NOMO-1 treated with DMSO at 0.1 percent for 48 hours (cell line): Measurements from ENCODE around the gene UNC5CL.

Source experiments
- DNase-seq: peaks from one replicate; lab custom pipeline; 2025; ENCODE audit not compliant: unreplicated experiment; lab: John Stamatoyannopoulos, UW

The UNC5CL gene

GRCh38 chr6:41064841-41065240, 25.8 kb upstream of the UNC5CL start:
- DNase-seq, result no peak

DNA sequence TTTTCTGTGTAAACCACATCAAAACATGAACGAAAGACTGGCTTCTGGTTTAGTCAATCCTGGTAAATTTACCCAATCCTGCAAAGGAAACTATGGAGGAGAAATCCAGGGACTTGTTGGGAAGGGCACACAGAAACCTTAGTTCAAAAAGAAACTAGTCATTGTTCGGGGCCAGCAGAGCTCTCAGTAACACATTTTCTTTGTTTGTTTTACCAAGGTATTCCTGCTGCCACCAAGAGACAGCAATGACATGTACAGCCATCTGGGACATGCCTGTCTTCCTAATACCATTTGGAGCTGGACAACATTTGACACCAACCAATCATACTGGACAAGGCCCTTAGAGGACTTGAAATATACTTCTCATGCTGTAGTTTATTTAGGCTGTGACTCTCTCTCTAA, 24.9 kb upstream of the UNC5CL start:
- no peak for DNase-seq

GRCh38 chr6:41062056-41062455, 23.0 kb upstream of the UNC5CL start:
- DNase-seq, result no peak

DNA sequence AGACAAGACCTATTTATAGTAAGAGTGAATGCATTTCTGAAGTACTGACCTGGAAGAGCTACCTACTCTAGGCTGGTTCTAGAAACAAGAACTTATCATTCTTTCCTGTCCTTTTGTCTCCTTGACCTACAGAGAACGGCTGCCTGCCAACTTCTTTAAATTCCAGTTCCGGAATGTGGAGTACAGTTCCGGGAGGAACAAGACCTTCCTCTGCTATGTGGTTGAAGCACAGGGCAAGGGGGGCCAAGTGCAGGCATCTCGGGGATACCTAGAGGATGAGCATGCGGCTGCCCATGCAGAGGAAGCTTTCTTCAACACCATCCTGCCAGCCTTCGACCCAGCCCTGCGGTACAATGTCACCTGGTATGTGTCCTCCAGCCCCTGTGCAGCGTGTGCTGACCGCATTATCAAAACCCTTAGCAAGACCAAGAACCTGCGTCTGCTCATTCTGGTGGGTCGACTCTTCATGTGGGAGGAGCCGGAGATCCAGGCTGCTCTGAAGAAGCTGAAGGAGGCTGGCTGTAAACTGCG, 22.2 kb upstream of the UNC5CL start:
- DNase-seq, result no peak

DNA sequence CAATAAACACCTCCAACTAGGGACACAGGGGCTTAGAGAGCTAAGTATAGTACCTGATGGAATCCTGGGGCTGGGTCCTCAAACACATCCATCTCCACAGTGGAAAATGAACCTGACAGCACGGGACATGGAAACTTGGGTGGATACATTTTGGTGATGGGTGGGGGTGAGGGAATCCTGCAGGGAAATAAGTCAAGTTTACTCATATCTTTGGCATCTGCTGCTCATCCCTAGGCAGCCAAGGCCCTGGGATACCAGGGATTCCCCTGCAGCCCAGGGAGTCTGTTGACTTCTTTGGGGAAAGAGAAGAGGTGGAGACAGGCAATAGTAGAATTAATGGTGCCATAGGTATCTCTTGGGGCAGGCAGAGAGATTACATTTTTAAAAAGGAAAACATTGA, 20.5 kb upstream of the UNC5CL start:
- DNase-seq, result no peak

DNA sequence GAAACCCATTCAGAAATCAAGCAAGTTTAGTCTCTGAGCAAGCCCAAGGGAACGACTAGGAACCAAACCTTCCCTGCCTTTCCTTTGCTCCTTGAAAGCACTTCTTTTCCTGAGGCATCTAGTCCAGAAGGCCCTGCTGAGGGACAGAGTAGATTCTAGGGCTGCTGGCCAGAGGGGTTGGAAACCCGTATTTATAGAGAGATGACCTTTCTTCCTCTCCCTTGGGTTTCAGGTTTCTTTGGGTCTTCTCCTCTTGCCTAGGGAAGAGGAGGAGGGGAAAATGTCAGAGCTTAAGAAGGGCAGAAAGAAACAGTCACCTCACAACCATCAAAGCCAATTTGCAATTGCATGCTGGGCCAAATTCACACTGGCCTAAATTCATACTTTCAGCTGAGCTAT, 19.8 kb upstream of the UNC5CL start:
- no peak for DNase-seq

- no peak for DNase-seq
Observed at GRCh38 chr6:41056768-41057490, 17.9 kb upstream of the UNC5CL start.

DNA sequence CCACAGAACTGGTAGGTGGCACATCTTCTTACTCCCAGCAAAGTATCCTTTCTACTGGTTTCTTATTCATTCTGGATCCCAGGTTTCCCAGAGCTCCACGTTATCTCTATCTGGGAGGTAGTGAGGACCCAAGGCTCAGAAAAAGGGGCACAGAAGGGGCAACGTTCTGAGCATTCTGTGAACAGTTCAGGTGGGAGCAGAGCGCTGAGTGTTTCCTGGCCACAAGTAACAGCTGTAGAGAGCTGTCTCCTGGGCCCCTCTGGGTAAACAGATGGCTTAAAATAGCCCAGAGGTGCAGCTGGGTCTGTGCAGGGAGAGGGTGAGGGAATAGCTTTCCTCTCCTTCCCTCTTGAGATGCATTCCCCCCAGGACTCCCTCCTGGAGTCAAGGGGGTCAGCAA, 16.1 kb upstream of the UNC5CL start:
- no peak for DNase-seq

DNA sequence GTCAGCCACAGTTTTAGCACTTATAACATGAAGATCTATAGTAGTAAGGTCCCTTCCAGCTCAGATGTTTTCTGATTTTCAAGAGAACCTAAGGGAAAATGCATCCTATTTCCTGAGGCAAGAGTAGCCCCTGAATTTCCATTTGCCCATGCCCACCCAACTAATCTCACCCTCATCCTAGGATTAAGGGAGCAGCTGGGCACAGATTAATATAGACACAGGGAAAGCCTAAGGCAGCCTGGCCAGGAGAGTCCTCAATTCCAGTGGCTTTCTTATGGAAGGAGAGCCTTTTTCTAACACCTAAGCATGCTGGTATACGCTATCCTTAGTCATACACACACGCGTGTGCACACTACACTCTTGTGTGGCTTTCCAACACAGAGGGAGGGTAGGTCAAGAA, 15.5 kb upstream of the UNC5CL start:
- no peak for DNase-seq

GRCh38 chr6:41053041-41053440, 14.0 kb upstream of the UNC5CL start, which contains the start of gene APOBEC2:
APOBEC2 (plus strand) TSS chr6:41053202; CDS start chr6:41053348, 146 bp downstream.
- DNase-seq, result no peak

- peak; percentile 87 for DNase-seq
Observed at GRCh38 chr6:41051873-41052272, 12.9 kb upstream of the UNC5CL start.

GRCh38 chr6:41050536-41050935, 11.5 kb upstream of the UNC5CL start:
- DNase-seq, result no peak

DNA sequence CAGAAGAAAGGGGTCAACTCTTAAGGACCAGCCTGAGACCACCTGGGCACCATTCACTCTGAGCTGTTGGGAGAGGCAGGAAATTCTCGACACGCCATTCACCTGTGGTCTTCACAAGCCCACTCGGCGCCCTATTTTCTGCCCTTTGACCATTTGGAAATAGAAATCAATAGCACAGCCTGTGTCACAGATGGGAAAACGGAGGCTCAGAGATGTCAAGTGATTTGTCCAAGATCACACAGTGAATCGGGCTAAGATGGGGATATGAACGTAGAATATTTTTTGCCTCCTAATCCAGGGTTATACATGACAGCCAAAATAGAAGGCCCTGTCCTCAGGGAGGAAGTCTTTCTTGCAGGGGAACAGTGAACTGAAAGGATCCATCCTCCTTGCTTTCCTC, 10.9 kb upstream of the UNC5CL start:
- DNase-seq, result no peak

GRCh38 chr6:41049521-41049920, 10.5 kb upstream of the UNC5CL start:
- DNase-seq, result no peak

DNA sequence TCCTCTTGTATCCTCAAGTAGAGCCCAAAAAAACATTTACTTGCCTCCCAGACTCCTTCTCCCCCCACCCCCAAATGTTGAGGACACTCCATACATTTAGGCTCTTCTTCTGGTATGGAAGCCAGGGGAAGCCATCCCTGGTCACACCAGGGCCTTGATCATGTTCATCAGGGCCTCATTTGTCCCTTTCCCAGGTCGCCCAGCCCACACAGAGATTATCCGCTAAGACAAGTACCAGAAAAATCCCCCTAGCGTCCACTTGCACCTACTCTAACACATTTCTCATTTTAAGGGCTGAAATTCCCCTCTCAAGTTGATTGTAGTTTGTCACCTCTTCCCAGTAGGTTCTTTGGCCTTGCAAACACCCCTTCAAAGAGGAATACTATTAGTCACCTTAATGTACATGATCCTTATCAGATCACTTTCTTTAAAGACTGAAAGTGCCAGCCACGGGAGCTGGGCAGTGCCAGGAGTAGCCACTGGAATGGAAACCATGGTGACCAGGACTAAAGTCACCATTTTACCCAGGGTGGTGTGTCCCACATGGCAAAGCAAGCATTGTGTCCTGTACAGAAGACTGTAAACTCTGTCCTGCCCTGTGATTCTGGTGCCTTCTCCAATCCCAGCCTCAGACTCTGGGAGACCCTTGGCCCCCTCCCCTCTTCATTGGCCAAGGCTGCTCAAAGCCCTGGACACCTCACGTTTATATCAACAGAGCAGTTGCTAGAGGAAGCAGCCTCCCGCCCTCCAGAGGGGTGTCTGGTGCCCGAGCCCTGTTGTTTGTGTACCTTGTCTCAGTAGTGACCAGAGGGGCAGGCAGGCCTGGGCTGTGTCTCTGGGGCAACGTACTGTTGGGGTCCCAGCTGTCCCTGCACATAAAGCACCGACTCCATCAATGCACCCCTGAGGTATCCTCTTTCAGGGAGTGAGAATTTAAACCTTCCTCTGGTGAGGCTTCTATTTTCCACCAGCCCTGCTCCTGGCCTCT, 9.0 kb upstream of the UNC5CL start:
- no peak for DNase-seq

- DNase-seq, result no peak
Observed at GRCh38 chr6:41047306-41047705, 8.3 kb upstream of the UNC5CL start.

DNA sequence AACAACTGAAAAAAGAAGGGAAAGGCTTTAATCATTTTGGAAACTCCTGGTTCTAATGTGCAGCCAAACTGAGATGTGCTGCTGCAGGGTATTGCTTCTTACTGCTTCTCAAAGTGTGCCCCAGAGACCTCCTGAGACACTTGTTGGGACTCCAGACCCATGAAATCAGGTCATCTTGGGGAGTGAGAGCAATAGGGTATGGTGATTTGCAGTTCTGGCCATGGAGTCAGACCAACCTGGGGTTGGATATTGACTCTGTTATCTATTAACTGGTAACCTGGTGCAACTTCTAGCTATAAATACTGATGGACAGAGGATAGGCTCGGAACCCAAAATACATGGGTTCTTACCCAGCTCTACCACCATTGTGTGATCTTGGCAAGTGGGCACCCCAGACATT, 7.1 kb upstream of the UNC5CL start:
- no peak for DNase-seq

DNA sequence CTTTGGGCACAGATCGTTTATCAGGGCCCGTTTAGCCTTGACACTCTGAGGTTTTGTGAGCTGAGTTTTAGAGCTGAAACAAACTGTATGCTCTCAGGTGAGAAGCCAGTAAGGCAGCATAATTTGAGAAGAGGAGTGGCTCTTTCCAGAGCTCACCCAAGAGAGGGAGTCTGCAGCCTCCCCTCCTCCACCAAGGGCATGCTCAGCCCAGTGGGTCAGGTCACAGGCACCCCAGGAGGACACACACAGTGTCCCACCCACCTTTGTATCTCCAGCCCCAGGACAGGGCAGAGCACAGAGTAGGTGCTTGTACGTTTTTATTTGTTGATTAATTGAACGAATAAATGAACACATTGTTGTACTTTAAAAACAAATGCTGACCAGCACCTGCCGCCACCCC, 6.6 kb upstream of the UNC5CL start:
- no peak for DNase-seq

DNA sequence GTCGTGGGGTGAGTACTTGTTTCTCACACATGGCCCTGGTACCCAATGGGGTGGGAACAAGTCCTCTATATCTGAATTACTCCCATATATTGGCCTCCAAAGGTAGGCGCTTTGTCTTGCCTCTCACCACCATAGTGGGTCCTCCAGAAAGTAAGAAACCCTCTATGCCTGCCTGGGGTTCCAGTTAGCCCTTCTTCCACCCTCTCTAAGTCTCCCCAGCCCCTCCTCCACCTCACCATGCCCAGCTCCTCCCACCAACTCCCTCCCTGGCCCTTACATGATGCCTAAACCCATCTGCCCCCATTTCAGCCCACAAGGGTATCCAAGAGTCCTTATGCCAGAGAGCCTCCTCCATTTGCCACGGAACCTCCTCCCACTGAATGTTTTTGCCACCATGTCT, 4.1 kb upstream of the UNC5CL start:
- no peak for DNase-seq

- DNase-seq, result no peak
Observed at GRCh38 chr6:41042226-41043055, 3.4 kb upstream of the UNC5CL start, which contains the start of gene TSPO2. TSPO2 (plus strand) TSS chr6:41042467; CDS start chr6:41042986, 519 bp downstream.
